Calu3 (cell line): ENCODE measurements around the gene FBXW7. TPM values are rescaled to one million over a fixed set of nuclear protein-coding genes. Genes with fewer than 3 reads are reported as not detected.

Source experiments
- BruUV-seq: library from RNA; stranded (reverse); fragments of 400-500 nt; replicated peaks from 2 replicates; lab custom pipeline; 2021; lab: Mats Ljungman, UMichigan
- CTCF ChIA-PET: fragments of 300-600 bp; sonication (Branson Sonifier 250); formaldehyde crosslinking; loops from one replicate; lab custom pipeline; 2022; ENCODE audit warnings: antibody characterized with exemption; lab: Charles Lee
- DNase-seq: peaks from one replicate; pipeline ENCODE4 v3.0.0; 2022
- H3K27ac Mint-ChIP-seq: one replicate; pipeline ENCODE4 v1.8.0; 2022; ENCODE audit warnings: mixed read lengths; ENCODE audit not compliant: unreplicated experiment
- H3K27me3 Mint-ChIP-seq: one replicate; pipeline ENCODE4 v1.8.0; 2022; ENCODE audit warnings: mixed read lengths; ENCODE audit not compliant: unreplicated experiment
- H3K36me3 Mint-ChIP-seq: one replicate; pipeline ENCODE4 v1.8.0; 2022; ENCODE audit warnings: mild to moderate bottlenecking, moderate library complexity, mixed read lengths; ENCODE audit not compliant: insufficient read depth, unreplicated experiment
- H3K4me1 Mint-ChIP-seq: one replicate; pipeline ENCODE4 v1.8.0; 2022; ENCODE audit warnings: mild to moderate bottlenecking, low read depth, mixed read lengths; ENCODE audit not compliant: unreplicated experiment
- H3K4me3 Mint-ChIP-seq: one replicate; pipeline ENCODE4 v1.8.0; 2022; ENCODE audit warnings: mild to moderate bottlenecking, low read depth, moderate library complexity, mixed read lengths; ENCODE audit not compliant: unreplicated experiment
- H3K9me3 Mint-ChIP-seq: one replicate; pipeline ENCODE4 v1.8.0; 2022; ENCODE audit warnings: low read depth, mixed read lengths; ENCODE audit not compliant: unreplicated experiment
- intact Hi-C: fragments of 100-400 bp; cut with micrococcal nuclease; formaldehyde crosslinking; loops from one replicate; pipeline ENCODE4 v1.10.0; 2022; ENCODE audit not compliant: unreplicated experiment
- total RNA-seq: library from RNA; stranded (reverse); gene quantifications from 2 replicates; pipeline ENCODE4 v1.2.3, GENCODE V29; 2022
- TF ChIP-seq, protein P1 (sequence below): fragments of 200-600 bp; IDR thresholded peaks from one replicate; pipeline ENCODE4 v1.8.0; 2022; ENCODE audit warnings: antibody characterized with exemption; ENCODE audit not compliant: unreplicated experiment

FBXW7 gene
- total RNA-seq, 1 experiment from 2014 or later, result 38.7 TPM

DNA sequence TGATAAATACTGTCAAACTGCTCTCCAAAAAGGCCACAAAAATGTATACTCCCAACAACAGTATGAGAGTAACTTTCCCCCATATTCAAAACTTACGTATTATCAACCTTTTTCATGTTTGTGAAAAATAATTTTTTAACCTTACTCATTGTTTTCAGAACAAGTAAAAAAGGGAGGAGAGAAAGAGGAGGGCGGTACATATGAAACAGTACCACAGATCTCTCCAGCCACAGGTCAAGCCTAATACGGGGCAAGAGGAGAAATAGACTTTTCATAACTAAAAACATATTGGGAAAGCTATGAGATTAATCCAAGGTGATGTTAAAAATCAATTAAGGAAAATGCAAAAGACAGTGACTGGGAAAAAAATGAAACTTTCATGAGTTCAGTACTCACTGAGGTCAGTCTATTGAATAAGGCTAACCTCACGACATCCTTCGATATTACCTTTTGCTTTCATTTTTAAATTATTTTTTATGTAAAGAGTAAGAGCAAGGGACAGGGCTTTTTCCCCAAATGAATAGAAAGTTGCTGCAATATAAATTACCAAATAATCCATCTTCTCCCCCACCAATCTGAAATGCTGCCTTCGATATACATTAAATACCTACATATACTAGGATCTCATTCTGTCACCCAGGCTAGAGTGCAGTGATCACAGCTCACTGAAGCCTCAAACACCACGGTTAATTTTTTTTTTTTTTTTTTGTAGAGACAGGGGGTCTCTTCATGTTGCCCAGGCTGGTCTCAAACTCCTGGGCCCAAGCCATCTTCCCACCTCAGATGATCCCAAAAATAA is 25.3 kb downstream of the FBXW7 start:
- Mint-ChIP-seq H3K36me3 (no peaks in the 10 kb centered on the region), H3K27me3 (no peaks in the 10 kb centered on the region), H3K4me3 (no peak overlapping the region), H3K27ac (no peak overlapping the region), H3K9me3 (no peaks in the 10 kb centered on the region), H3K4me1 (peaks cover 9% of the 10 kb centered on the region)
- TF ChIP-seq, protein P1, sequence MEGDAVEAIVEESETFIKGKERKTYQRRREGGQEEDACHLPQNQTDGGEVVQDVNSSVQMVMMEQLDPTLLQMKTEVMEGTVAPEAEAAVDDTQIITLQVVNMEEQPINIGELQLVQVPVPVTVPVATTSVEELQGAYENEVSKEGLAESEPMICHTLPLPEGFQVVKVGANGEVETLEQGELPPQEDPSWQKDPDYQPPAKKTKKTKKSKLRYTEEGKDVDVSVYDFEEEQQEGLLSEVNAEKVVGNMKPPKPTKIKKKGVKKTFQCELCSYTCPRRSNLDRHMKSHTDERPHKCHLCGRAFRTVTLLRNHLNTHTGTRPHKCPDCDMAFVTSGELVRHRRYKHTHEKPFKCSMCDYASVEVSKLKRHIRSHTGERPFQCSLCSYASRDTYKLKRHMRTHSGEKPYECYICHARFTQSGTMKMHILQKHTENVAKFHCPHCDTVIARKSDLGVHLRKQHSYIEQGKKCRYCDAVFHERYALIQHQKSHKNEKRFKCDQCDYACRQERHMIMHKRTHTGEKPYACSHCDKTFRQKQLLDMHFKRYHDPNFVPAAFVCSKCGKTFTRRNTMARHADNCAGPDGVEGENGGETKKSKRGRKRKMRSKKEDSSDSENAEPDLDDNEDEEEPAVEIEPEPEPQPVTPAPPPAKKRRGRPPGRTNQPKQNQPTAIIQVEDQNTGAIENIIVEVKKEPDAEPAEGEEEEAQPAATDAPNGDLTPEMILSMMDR, result no peak
- CTCF ChIA-PET, result no interaction called here
- intact Hi-C loops, result no loop called here
- BruUV-seq, result no TSS peak
- DNase-seq, result no peak

DNA sequence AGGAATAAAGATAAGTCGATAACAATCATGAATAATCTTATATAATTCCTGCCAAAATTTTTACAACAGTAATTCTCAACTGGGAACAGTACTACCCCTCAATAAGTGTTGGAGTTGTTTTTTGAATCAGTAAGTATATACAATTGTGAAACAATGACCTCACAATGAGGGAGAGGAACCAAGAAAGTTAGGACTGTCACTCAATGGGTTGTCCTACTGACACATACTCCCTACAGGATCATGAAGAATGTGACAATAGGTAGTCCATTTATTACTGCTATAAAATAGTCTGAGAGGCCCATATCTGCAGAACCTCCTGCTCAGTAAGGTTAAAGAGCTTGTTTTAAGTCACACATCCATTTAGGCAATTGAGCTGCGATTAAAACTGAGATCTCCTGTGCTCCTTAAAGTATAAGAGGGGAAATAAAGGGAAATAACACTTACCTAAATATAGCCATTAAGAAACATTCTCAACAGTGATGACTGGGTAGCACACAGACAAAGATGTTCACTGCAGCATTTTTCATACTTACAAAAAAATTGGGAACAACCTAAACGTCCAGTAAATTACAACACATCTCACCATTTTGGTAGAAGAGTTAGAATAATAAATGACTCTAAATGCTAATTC is 26.2 kb downstream of the FBXW7 start:
- intact Hi-C loops, result loop anchor here (10.0 kb wide), 1 partner anchor 65 kb away; no protein-coding TSS in a partner anchor
- no TSS peak for BruUV-seq
- Mint-ChIP-seq H3K9me3 (no peaks in the 10 kb centered on the region), H3K27ac (no peak overlapping the region), H3K4me3 (no peak overlapping the region), H3K36me3 (no peaks in the 10 kb centered on the region), H3K4me1 (peaks cover 6% of the 10 kb centered on the region), H3K27me3 (no peaks in the 10 kb centered on the region)
- TF ChIP-seq, protein P1, result no peak
- DNase-seq, result no peak
- CTCF ChIA-PET, result no interaction called here

DNA sequence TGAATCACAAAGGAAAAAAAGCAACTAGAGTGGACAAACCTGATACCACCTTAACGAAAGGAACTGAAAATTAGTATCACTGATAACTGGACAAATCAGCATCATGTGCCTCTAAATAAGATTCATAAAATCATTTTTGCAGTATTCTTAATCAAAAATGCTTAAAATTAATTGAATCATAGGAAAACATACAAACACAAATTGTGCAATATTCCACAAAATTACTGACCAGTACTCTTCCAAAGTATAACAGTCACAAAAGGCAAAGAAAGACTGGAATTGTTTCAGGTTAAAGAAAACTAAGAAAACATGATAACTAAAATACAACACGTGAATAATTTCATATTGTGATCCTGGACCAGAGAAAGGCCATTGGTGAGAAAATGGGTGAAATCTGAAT is 27.1 kb downstream of the FBXW7 start:
- Mint-ChIP-seq H3K36me3 (no peaks in the 10 kb centered on the region), H3K27me3 (no peaks in the 10 kb centered on the region), H3K4me1 (no peaks in the 10 kb centered on the region), H3K27ac (no peak overlapping the region), H3K9me3 (no peaks in the 10 kb centered on the region), H3K4me3 (no peak overlapping the region)
- intact Hi-C loops, result loop anchor here (10.0 kb wide), 1 partner anchor 66 kb away; no protein-coding TSS in a partner anchor
- CTCF ChIA-PET, result no interaction called here
- DNase-seq, result no peak
- TF ChIP-seq, protein P1, result no peak
- no TSS peak for BruUV-seq

DNA sequence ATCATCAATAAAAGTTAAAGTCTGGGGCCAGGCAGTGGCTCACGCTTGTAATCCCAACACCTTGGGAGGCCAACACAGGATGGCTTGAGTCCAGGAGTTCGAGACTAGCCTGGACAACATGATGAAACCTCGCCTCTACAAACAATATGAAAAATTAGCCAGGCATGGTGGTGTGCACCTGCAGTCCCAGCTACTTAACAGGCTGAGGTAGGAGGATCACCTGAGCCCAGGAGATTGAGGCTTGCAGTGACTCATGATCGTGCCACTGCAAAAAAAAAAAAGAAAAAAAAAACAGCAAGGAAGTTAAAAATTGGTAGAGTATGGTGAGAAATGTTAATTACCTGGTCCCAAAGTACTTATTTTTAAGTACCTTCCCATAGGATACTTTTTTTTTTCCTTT is 27.5 kb downstream of the FBXW7 start:
- CTCF ChIA-PET, result interaction anchor here (0.6 to 0.7 kb wide), 3 partner anchors 9 to 64 kb away, joined by 3 to 8 read pairs (median 3); no protein-coding TSS in a partner anchor
- H3K27ac Mint-ChIP-seq, result no peak overlapping the region
- no TSS peak for BruUV-seq
- intact Hi-C loops, result loop anchor here (10.0 kb wide), 1 partner anchor 66 kb away; no protein-coding TSS in a partner anchor
- H3K9me3 Mint-ChIP-seq, result no peaks in the 10 kb centered on the region
- no peaks in the 10 kb centered on the region for H3K4me1 Mint-ChIP-seq
- no peak for DNase-seq
- no peaks in the 10 kb centered on the region for H3K36me3 Mint-ChIP-seq
- no peaks in the 10 kb centered on the region for H3K27me3 Mint-ChIP-seq
- TF ChIP-seq, protein P1, result no peak
- H3K4me3 Mint-ChIP-seq, result no peak overlapping the region
